Measurements from ENCODE around the gene OR7A5.
"Not testable (repeated sequence)": the region's sequence is repeated elsewhere in the genome, so short reads cannot be mapped to it uniquely, and the experiment has no call there.

The OR7A5 gene

GRCh38 chr19:14835011-14835410 lies at the start of gene OR7A5, which contains the start of gene OR7C1:
TSS of gene OR7A5 (minus strand) at chr19:14835185. CDS start at chr19:14828241, 6,944 bp downstream.
TSS of gene OR7C1 (minus strand) at chr19:14835185. CDS start at chr19:14800136, 35,049 bp downstream.
- no peak for DNase-seq (ENCODE audit: low read depth in 2 of 2)

- DNase-seq (ENCODE audit: low read depth in 2 of 2): no peak
Measured at GRCh38 chr19:14871619-14872230, 36.7 kb upstream of the OR7A5 start.

- DNase-seq (ENCODE audit: low read depth in 2 of 2): no peak
Measured at GRCh38 chr19:14868497-14868896, 33.5 kb upstream of the OR7A5 start.

GRCh38 chr19:14848822-14849221 lies 13.8 kb upstream of the OR7A5 start, which contains the start of gene OR7A10:
TSS of gene OR7A10 (minus strand) at chr19:14848922. CDS start at chr19:14841877, 7,045 bp downstream.
- no peak for DNase-seq (ENCODE audit: low read depth in 2 of 2)

- DNase-seq (ENCODE audit: low read depth in 2 of 2): no peak
Measured at GRCh38 chr19:14843578-14843977, 8.6 kb upstream of the OR7A5 start.

- DNase-seq (ENCODE audit: low read depth in 2 of 2): no peak
Measured at GRCh38 chr19:14843169-14843568, 8.2 kb upstream of the OR7A5 start.

GRCh38 chr19:14840206-14840605 lies 5.2 kb upstream of the OR7A5 start:
- no peak for DNase-seq (ENCODE audit: low read depth in 2 of 2)

GRCh38 chr19:14837391-14837790 lies 2.4 kb upstream of the OR7A5 start:
- DNase-seq (ENCODE audit: low read depth in 2 of 2): no peak

- no peak for DNase-seq (ENCODE audit: low read depth in 2 of 2)
Measured at GRCh38 chr19:14830702-14831101, 4.3 kb downstream of the OR7A5 start.

- no peak for DNase-seq (ENCODE audit: low read depth in 2 of 2)
Measured at GRCh38 chr19:14826006-14826405, 9.0 kb downstream of the OR7A5 start.

GRCh38 chr19:14821937-14822336 lies 13.0 kb downstream of the OR7A5 start:
- no peak for DNase-seq (ENCODE audit: low read depth in 2 of 2)

GRCh38 chr19:14818588-14818987 lies 16.4 kb downstream of the OR7A5 start:
- no peak for DNase-seq (ENCODE audit: low read depth in 2 of 2)

GRCh38 chr19:14817052-14817451 lies 17.9 kb downstream of the OR7A5 start:
- DNase-seq (ENCODE audit: low read depth in 2 of 2): no peak

GRCh38 chr19:14814982-14815652 lies 19.9 kb downstream of the OR7A5 start:
- DNase-seq (ENCODE audit: low read depth in 2 of 2): no peak

GRCh38 chr19:14809272-14810057 lies 25.5 kb downstream of the OR7A5 start:
- DNase-seq (ENCODE audit: low read depth in 2 of 2): no peak

- no peak for DNase-seq (ENCODE audit: low read depth in 2 of 2)
Measured at GRCh38 chr19:14804765-14805164, 30.2 kb downstream of the OR7A5 start.

GRCh38 chr19:14798760-14799159 lies 36.2 kb downstream of the OR7A5 start:
- no peak for DNase-seq (ENCODE audit: low read depth in 2 of 2)

- DNase-seq (ENCODE audit: low read depth in 2 of 2): no peak
Measured at GRCh38 chr19:14796021-14796420, 39.0 kb downstream of the OR7A5 start.

GRCh38 chr19:14795078-14795721 lies 39.8 kb downstream of the OR7A5 start:
- DNase-seq (ENCODE audit: low read depth in 2 of 2): no peak

- not testable (repeated sequence) for DNase-seq (ENCODE audit: low read depth in 2 of 2)
Measured at GRCh38 chr19:14792250-14792649, 42.7 kb downstream of the OR7A5 start.

- DNase-seq (ENCODE audit: low read depth in 2 of 2): peak; percentile 17 to 23
Measured at GRCh38 chr19:14786421-14786851, 48.5 kb downstream of the OR7A5 start.

All from stimulated activated CD8-positive, alpha-beta memory T cell treated with anti-CD3 and anti-CD28 coated beads, Interleukin-2, amount 100 ng/mL, for 48 hours (primary cell).